GM23338 (cell line): ENCODE data around the gene PAQR5.

Experiments
- CTCF ChIP-seq, 2 experiments: fragments of 200-600 bp in 1 of 2; sonication (generic) in 1 of 2; conservative IDR thresholded peaks; 2 replicates each; pipeline versions ENCODE4 v1.5.1 to v1.6.1; 2016 to 2017; ENCODE audit warnings: antibody characterized with exemption in 2 of 2, low read depth in 2 of 2, mild to moderate bottlenecking in 2 of 2, moderate library complexity in 1 of 2
- EZH2 ChIP-seq: fragments of 200-600 bp; sonication (generic); IDR thresholded peaks from one replicate; pipeline ENCODE4 v1.8.0; 2017; ENCODE audit warnings: antibody characterized with exemption, mild to moderate bottlenecking, low read depth; ENCODE audit not compliant: unreplicated experiment
- EZH2phosphoT487 ChIP-seq: fragments of 200-600 bp; sonication (generic); IDR thresholded peaks from one replicate; pipeline ENCODE4 v1.8.1; 2018; ENCODE audit warnings: antibody characterized with exemption; ENCODE audit not compliant: unreplicated experiment
- JUNB ChIP-seq: IDR thresholded peaks from one replicate; pipeline ENCODE4 v1.6.1; 2016; ENCODE audit warnings: antibody characterized with exemption; ENCODE audit not compliant: unreplicated experiment
- NANOG ChIP-seq: IDR thresholded peaks from 2 replicates; pipeline ENCODE4 v1.6.1; 2016; ENCODE audit warnings: antibody characterized with exemption, borderline replicate concordance
- POLR2AphosphoS5 ChIP-seq: IDR thresholded peaks from 2 replicates; pipeline ENCODE4 v1.6.1; 2016; ENCODE audit warnings: antibody characterized with exemption, low read depth
- REST ChIP-seq: IDR thresholded peaks from one replicate; pipeline ENCODE4 v1.6.1; 2018; ENCODE audit warnings: antibody characterized with exemption; ENCODE audit not compliant: unreplicated experiment
- ZNF331 ChIP-seq: fragments of 250-450 bp; sonication (Bioruptor Pico); IDR thresholded peaks from 2 replicates; pipeline ENCODE4 v1.5.0; 2020; ENCODE audit warnings: low read depth, mild to moderate bottlenecking, moderate library complexity

GRCh38 chr15:69454953-69455352, 156.2 kb downstream of the PAQR5 start:
- TF ChIP-seq CTCF (conservative IDR thresholded peaks at IDR 0.05; ENCODE audit: low read depth in 2 of 2) (no peak), JUNB (no peak), POLR2AphosphoS5 (no peak; the same call in 1 of the 2 replicates), EZH2 (no peak), REST (no peak), ZNF331 (CRISPR knock-in tag) (no peak), EZH2phosphoT487 (no peak), NANOG (no peak)
